NCI-H748 treated with DMSO at 0.1 percent for 48 hours (cell line): ENCODE results near the gene MPRIP.

ENCODE experiments used
- DNase-seq: peaks from one replicate; lab custom pipeline; 2025; lab: John Stamatoyannopoulos, UW

MPRIP gene

DNA sequence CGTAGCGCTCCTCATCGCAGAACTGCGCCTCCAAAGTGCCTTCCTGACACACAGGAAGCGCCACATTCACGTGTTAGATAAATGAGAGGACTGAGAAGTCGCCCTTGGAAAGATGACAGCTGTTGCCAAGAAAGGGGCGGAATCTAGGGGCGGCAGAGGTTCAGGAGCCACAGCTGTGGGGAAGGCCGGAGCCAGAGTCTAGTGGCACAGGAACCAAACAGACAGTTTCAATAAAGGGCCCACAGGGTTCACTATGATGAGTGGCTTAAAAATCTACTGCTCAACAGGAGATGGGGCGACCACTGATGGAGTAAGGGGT lies 190.0 kb downstream of the MPRIP start:
- no peak for DNase-seq

DNA sequence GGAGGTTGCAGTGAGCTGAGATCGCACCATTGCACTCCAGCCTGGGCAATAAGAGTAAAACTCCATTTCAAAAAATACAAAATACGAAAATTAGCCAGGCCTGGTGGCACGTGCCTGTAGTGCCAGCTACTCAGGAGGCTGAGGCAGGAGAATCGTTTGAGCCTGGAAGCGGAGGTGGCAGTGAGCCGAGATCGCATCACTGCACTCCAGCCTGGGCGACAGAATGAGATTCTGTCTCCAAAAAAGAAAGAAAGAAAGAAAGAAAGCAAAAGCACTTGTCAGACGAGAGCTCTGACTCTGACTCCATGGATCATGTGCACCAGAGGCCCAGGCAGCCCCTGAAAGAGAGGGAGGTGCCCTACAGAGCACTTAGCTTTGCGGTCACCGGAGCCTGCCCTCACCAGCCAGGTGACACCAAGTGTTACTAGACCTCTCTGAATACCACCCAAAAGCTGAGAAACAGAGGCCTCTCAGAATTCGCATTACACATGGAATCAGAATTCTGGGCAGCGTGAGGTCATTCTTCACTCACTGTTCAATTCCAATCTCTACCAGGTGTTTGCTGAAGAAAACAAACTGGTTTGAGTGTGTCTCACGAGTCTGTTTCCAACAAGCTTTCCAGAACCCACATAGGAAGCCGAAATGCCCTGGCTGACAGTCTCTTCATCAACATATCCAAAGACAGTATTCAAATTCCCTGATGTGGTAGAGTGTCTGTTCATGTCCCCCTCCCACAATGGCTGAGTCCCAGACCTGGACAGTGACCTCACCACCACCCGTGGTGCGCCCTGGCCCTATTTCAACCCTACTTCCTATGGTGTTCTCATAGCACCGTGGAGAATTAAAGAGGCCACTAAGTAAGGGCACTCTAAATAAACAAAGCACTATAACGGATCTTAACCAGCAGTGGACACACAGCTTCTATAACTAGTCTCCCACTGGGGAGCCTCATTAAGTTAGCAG lies 193.2 kb downstream of the MPRIP start:
- no peak for DNase-seq

DNA sequence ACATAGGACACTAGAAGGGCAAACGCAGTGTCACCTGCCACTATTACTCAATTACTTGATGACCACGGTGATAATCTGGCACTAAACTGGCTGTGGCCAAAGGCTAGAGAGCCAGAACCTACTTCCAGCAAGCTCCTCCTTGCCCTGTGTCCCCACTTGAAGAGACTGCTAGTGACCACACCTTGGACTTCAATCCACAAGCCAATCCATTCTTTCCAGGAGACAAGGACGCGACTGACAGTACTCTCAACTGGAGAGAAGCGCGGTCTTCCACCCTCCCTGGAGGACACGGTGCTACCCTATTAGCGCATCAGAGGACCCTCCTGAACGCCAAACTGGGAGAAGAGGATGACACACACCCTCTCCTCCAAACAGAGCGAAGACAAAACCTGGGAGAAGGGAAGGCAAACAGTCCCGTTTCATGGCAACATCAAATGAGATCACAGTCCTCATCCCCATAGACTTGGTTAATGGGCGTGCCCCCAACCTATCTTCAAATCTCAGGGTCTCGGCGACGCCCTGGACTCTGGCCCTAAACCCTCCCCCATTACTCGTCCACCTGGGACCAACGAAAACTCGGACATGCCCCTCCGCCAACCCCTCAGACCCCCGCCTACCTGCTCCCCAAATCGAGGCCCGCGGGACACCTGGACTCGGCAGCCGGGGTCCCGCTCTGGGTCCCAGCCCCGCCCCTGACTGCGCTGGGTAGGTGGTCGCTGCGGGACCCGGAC lies 194.2 kb downstream of the MPRIP start:
- peak; percentile 50 for DNase-seq

DNA sequence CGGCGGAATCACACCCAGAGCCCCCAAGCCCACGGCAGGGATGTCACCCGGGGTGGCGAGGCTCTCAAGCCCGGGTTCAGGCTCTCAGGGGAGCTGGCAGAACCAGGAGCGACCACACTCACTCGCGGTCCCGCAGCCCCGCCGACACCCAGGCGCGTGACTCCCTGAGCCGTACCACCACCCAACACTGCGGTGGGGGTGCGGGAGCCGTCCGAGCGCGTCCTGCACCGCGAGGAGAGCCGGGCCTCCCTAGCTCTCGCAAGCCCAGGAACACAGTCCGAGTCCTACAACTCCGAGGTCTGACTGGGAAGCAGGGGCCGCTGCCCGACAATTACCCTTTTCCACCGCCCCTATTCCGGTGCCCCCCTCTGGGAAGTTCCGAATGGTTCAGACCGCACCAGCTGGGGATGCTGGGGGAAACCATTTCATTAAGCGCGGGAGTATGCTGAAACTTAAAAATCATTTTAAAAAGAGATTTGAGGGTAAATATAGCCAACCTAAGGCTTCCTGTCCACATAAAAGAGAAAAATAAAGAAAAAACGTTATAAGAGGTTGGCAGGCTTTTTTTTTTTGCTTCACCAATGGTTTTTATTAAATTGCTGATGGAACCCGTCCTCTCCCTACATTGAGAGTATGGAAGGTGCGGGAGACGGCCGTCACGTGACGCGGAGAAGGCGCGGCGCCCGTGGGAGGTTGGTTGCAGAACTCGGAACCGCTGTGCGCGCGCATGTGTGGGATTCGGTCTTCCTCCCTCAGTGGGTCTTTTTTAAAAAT lies 195.0 kb downstream of the MPRIP start, which contains the start of gene FLCN:
FLCN (minus strand) TSS at position 143 of the 774 bp plus-strand sequence. CDS start 9,031 bp downstream, outside the sequence.
- DNase-seq: peak; percentile 91

DNA sequence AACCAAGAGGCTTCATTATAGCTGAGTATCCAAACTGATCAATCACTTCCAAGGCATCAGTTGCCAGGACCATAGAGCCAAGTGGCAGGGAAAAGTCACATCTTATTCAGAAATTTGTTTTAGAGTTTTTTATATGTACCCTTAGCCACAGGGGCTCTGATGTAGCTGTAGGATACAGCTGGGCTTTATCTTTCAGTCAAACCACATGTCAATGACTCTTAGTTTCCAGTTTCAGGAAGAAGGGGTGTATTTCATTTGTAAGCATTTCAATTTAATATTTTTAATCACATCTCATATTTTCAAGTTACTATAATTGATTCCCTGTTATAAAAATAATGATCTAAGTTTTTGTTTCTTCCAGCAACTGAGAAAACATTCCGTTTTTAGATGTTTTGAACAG lies 197.6 kb downstream of the MPRIP start:
- DNase-seq: no peak

DNA sequence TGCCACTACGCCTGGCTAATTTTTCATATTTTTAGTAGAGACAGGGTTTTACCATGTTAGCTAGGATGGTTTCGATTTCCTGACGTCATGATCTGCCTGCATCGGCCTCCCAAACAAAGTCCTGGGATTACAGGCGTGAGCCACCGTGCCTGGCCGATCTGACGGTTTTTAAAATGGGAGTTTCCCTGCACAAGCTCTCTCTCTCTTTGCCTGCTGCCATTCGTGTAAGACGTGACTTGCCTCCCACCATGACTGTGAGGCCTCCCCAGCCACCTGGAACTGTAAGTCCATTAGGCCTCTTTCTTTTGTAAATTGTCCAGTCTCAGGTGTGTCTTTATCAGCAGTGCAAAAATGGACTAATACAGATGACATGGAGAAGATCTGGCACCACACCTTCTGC lies 199.4 kb downstream of the MPRIP start:
- DNase-seq: no peak

DNA sequence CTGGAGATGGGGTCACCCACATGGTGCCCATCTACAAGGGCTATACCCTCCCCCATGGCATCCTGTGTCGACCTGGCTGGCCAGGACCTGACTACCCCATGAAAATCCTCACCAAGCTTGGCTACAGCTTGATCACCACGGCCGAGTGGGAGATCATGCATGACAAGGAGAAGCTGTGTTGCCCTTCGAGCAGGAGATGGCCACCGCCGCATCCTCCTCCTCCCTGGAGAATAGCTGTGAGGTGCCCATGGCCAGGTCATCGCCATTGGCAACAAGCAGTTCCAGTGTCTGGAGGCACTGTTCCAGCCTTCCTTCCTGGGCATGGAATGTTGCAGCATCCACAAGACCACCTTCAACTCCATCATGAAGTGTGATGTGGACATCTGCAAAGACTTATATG lies 200.0 kb downstream of the MPRIP start:
- no peak for DNase-seq
